ENCODE data around the gene NYAP2. TPM values are rescaled to one million over a fixed set of nuclear protein-coding genes. Genes with fewer than 3 reads are reported as not detected.

NYAP2 gene
- total RNA-seq, 1 experiment from 2014 or later: not detected

GRCh38 chr2:225398372-225398771 is 1.1 kb upstream of the NYAP2 start (continued):
- TF ChIP-seq ESRRA (CRISPR knock-in tag; IDR thresholded peaks at IDR 0.05; ENCODE audit: borderline replicate concordance) (no peak), ZNF317 (CRISPR knock-in tag; IDR thresholded peaks at IDR 0.05; ENCODE audit: borderline replicate concordance, low read depth) (no peak), SMAD3 (CRISPR knock-in tag; IDR thresholded peaks at IDR 0.05; ENCODE audit: borderline replicate concordance) (no peak), ZNF232 (CRISPR knock-in tag; IDR thresholded peaks at IDR 0.05) (no peak), AR (CRISPR knock-in tag; IDR thresholded peaks at IDR 0.05) (no peak), JUN (CRISPR knock-in tag; IDR thresholded peaks at IDR 0.05) (no peak), E2F1 (CRISPR knock-in tag; IDR thresholded peaks at IDR 0.05) (no peak), STAT6 (CRISPR knock-in tag; conservative IDR thresholded peaks at IDR 0.05; ENCODE audit: low read depth) (no peak), ATF3 (CRISPR knock-in tag; conservative IDR thresholded peaks at IDR 0.05) (no peak), ZNF396 (CRISPR knock-in tag; IDR thresholded peaks at IDR 0.05; ENCODE audit: borderline replicate concordance) (no peak), ZSCAN18 (CRISPR knock-in tag; IDR thresholded peaks at IDR 0.05) (no peak), MAX (CRISPR knock-in tag; IDR thresholded peaks at IDR 0.05) (no peak), PRDM15 (CRISPR knock-in tag; IDR thresholded peaks at IDR 0.05) (no peak), ZNF416 (CRISPR knock-in tag; IDR thresholded peaks at IDR 0.05) (no peak), GTF2I (CRISPR knock-in tag; conservative IDR thresholded peaks at IDR 0.05) (no peak), E2F4 (CRISPR knock-in tag; IDR thresholded peaks at IDR 0.05; ENCODE audit: borderline replicate concordance, low read depth) (no peak)

All from WTC11 (cell line).